Caco-2 (cell line): ENCODE measurements around the gene RPA1. TPM values are rescaled to one million over a fixed set of nuclear protein-coding genes. Genes with fewer than 3 reads are reported as not detected.

Experiments used
- BruUV-seq: library from RNA; stranded (reverse); fragments of 400-500 nt; replicated peaks from 2 replicates; lab custom pipeline; 2021; lab: Mats Ljungman, UMichigan
- CTCF ChIA-PET: fragments of 300-600 bp; sonication (Branson Sonifier 250); formaldehyde crosslinking; loops from one replicate; lab custom pipeline; 2022; ENCODE audit warnings: antibody characterized with exemption; lab: Charles Lee
- POLR2A ChIA-PET: fragments of 300-600 bp; sonication (Branson Sonifier 250); formaldehyde crosslinking; loops from one replicate; lab custom pipeline; 2022; ENCODE audit warnings: antibody characterized with exemption; lab: Charles Lee
- DNase-seq, 2 experiments: peaks; one replicate each; pipeline versions ENCODE4 v3.0.0 to v3.0.0-alpha.2; 2020 to 2022
- H3K27me3 ChIP-seq: replicated peaks from 2 replicates; pipeline ENCODE4 v1.6.0; 2011; ENCODE audit warnings: low read length; ENCODE audit not compliant: control insufficient read depth, insufficient read depth
- H3K36me3 ChIP-seq: 2 replicates; pipeline ENCODE4 v1.5.1; 2011; ENCODE audit warnings: low read length; ENCODE audit not compliant: control insufficient read depth, insufficient read depth
- H3K4me1 ChIP-seq: fragments of 250-450 bp; sonication (Bioruptor Pico); 2 replicates; pipeline ENCODE4 v1.5.1; 2020; ENCODE audit warnings: mild to moderate bottlenecking
- H3K4me3 ChIP-seq: 2 replicates; pipeline ENCODE4 v1.5.1; 2011; ENCODE audit warnings: low read depth, mild to moderate bottlenecking, control low read depth, low read length
- H3K9me3 ChIP-seq: fragments of 250-450 bp; sonication (Bioruptor Pico); 2 replicates; pipeline ENCODE4 v1.5.1; 2020; ENCODE audit warnings: mild to moderate bottlenecking, moderate library complexity
- H3K27ac Mint-ChIP-seq: one replicate; pipeline ENCODE4 v1.8.0; 2022; ENCODE audit warnings: mixed read lengths; ENCODE audit not compliant: unreplicated experiment
- H3K27me3 Mint-ChIP-seq: one replicate; pipeline ENCODE4 v1.8.0; 2022; ENCODE audit warnings: mixed read lengths; ENCODE audit not compliant: insufficient read depth, unreplicated experiment
- H3K36me3 Mint-ChIP-seq: one replicate; pipeline ENCODE4 v1.8.0; 2022; ENCODE audit warnings: mild to moderate bottlenecking, mixed read lengths; ENCODE audit not compliant: insufficient read depth, unreplicated experiment
- H3K4me1 Mint-ChIP-seq: one replicate; pipeline ENCODE4 v1.8.0; 2022; ENCODE audit warnings: low read depth, mixed read lengths; ENCODE audit not compliant: unreplicated experiment
- H3K4me3 Mint-ChIP-seq: one replicate; pipeline ENCODE4 v1.8.0; 2022; ENCODE audit warnings: mild to moderate bottlenecking, moderate library complexity, mixed read lengths; ENCODE audit not compliant: unreplicated experiment
- H3K9me3 Mint-ChIP-seq: one replicate; pipeline ENCODE4 v1.8.0; 2022; ENCODE audit warnings: mixed read lengths; ENCODE audit not compliant: unreplicated experiment
- CTCF ChIP-seq, 2 experiments: fragments of 200-600 bp in 1 of 2; IDR thresholded peaks; 1 replicate in 1 of 2; 2 replicates in 1 of 2; pipeline versions ENCODE4 v1.5.1 to v1.8.0; 2011 to 2022; ENCODE audit warnings: antibody characterized with exemption in 1 of 2, control low read depth in 1 of 2, inconsistent platforms in 1 of 2, low read depth in 1 of 2, low read length in 1 of 2, mild to moderate bottlenecking in 1 of 2, moderate library complexity in 1 of 2; ENCODE audit not compliant: insufficient read depth in 1 of 2, severe bottlenecking in 1 of 2, unreplicated experiment in 1 of 2
- intact Hi-C: fragments of 100-400 bp; cut with micrococcal nuclease; formaldehyde crosslinking; loops from one replicate; pipeline ENCODE4 v1.10.0; 2022; ENCODE audit not compliant: unreplicated experiment
- total RNA-seq: library from RNA; stranded (reverse); gene quantifications from 2 replicates; pipeline ENCODE4 v1.2.3, GENCODE V29; 2022

The RPA1 gene
- total RNA-seq, 1 experiment from 2014 or later: 167 TPM

GRCh38 chr17:1880851-1881630 lies 51.2 kb downstream of the RPA1 start:
- intact Hi-C loops: no loop called here
- Mint-ChIP-seq H3K4me3 (no peak overlapping the region), H3K36me3 (peaks cover 80% of the 10 kb centered on the region)

GRCh38 chr17:1882836-1883235 lies 53.0 kb downstream of the RPA1 start:
- no peaks in the 10 kb centered on the region for H3K9me3 Mint-ChIP-seq
- H3K9me3 ChIP-seq: no peaks in the 10 kb centered on the region
- ChIA-PET CTCF (interaction anchor here (0.6 kb wide), 1 partner anchor 26 kb away, joined by 3 read pairs; no protein-coding TSS in a partner anchor), POLR2A (no interaction called here)
- H3K27me3 Mint-ChIP-seq: no peaks in the 10 kb centered on the region
- H3K4me3 ChIP-seq: no peak overlapping the region
- TF ChIP-seq CTCF (IDR thresholded peaks at IDR 0.05; ENCODE audit: insufficient read depth in 1 of 2, low read depth in 1 of 2, low read length in 1 of 2, severe bottlenecking in 1 of 2, unreplicated experiment in 1 of 2): peak; percentile 46 to 71
- DNase-seq: peak in 1 of 2 experiments; percentile 49
- no peak overlapping the region for H3K27ac Mint-ChIP-seq
- H3K4me1 ChIP-seq: no peaks in the 10 kb centered on the region
- H3K36me3 ChIP-seq: peaks cover 14% of the 10 kb centered on the region
- no peaks in the 10 kb centered on the region for H3K27me3 ChIP-seq
- no peak overlapping the region for H3K4me3 Mint-ChIP-seq
- BruUV-seq: no TSS peak
- intact Hi-C loops: loop anchor here (1.0 kb wide), 1 partner anchor 143 kb away; no protein-coding TSS in a partner anchor
- H3K4me1 Mint-ChIP-seq: no peaks in the 10 kb centered on the region
- peaks cover 78% of the 10 kb centered on the region for H3K36me3 Mint-ChIP-seq

More at GRCh38 chr17:1880851-1881630, 51.2 kb downstream of the RPA1 start:
- no TSS peak for BruUV-seq
- Histone ChIP-seq H3K27me3 (no peaks in the 10 kb centered on the region), H3K4me3 (no peak overlapping the region), H3K4me1 (no peaks in the 10 kb centered on the region), H3K9me3 (no peaks in the 10 kb centered on the region), H3K36me3 (peaks cover 12% of the 10 kb centered on the region)
- TF ChIP-seq CTCF (IDR thresholded peaks at IDR 0.05; ENCODE audit: insufficient read depth in 1 of 2, low read depth in 1 of 2, low read length in 1 of 2, severe bottlenecking in 1 of 2, unreplicated experiment in 1 of 2): no peak
- Mint-ChIP-seq H3K9me3 (no peaks in the 10 kb centered on the region), H3K4me1 (no peaks in the 10 kb centered on the region), H3K27me3 (no peaks in the 10 kb centered on the region), H3K27ac (no peak overlapping the region)
- ChIA-PET CTCF (interaction anchor here (1.1 kb wide), 1 partner anchor 145 kb away, joined by 6 read pairs; the partner anchor contains the start of gene RTN4RL1), POLR2A (interaction anchor here (0.5 kb wide), 1 partner anchor 117 kb away, joined by 4 read pairs; no protein-coding TSS in a partner anchor)
- no peak for DNase-seq

GRCh38 chr17:1883536-1883935 lies 53.7 kb downstream of the RPA1 start:
- no TSS peak for BruUV-seq
- no peaks in the 10 kb centered on the region for H3K27me3 Mint-ChIP-seq
- peaks cover 78% of the 10 kb centered on the region for H3K36me3 Mint-ChIP-seq
- ChIA-PET CTCF (no interaction called here), POLR2A (no interaction called here)
- Histone ChIP-seq H3K4me3 (no peak overlapping the region), H3K9me3 (no peaks in the 10 kb centered on the region), H3K27me3 (no peaks in the 10 kb centered on the region), H3K36me3 (peaks cover 12% of the 10 kb centered on the region), H3K4me1 (no peaks in the 10 kb centered on the region)
- no peak overlapping the region for H3K4me3 Mint-ChIP-seq
- no peak overlapping the region for H3K27ac Mint-ChIP-seq
- no peak for DNase-seq
- intact Hi-C loops: no loop called here
- no peak for TF ChIP-seq CTCF (IDR thresholded peaks at IDR 0.05; ENCODE audit: insufficient read depth in 1 of 2, low read depth in 1 of 2, low read length in 1 of 2, severe bottlenecking in 1 of 2, unreplicated experiment in 1 of 2)
- H3K9me3 Mint-ChIP-seq: no peaks in the 10 kb centered on the region
- H3K4me1 Mint-ChIP-seq: no peaks in the 10 kb centered on the region
